Endothelial cell of umbilical vein (primary cell): ENCODE measurements around the gene FHOD3. TPM values are rescaled to one million over a fixed set of nuclear protein-coding genes. Genes with fewer than 3 reads are reported as not detected.

ENCODE experiments used
- BruUV-seq: library from RNA; stranded (reverse); fragments of 400-500 nt; replicated peaks from 2 replicates; lab custom pipeline; 2021; lab: Mats Ljungman, UMichigan
- CTCF ChIA-PET: fragments of 300-600, 350-600 bp; sonication (Branson Sonifier 250); formaldehyde crosslinking; loops from one replicate; lab custom pipeline; 2021; ENCODE audit warnings: antibody characterized with exemption, inconsistent platforms; lab: Charles Lee
- POLR2A ChIA-PET: fragments of 300-600, 350-600 bp; sonication (Branson Sonifier 250); formaldehyde crosslinking; loops from one replicate; lab custom pipeline; 2021; ENCODE audit warnings: antibody characterized with exemption, inconsistent platforms; lab: Charles Lee
- DNase-seq: peaks from one replicate; pipeline ENCODE4 v3.0.0-alpha.2; 2011; ENCODE audit warnings: low read depth, low spot score
- FAIRE-seq: peaks from 2 replicates; lab custom pipeline; 2011; peaks lifted over from hg19 to GRCh38; lab: Jason Lieb, UNC
- H2AFZ ChIP-seq: 2 replicates; pipeline ENCODE4 v1.6.0; 2012; ENCODE audit warnings: low read depth, low read length, control low read depth, inconsistent platforms
- H3K27ac ChIP-seq: 2 replicates; pipeline ENCODE4 v1.5.1; 2011; ENCODE audit warnings: low read depth, mild to moderate bottlenecking, control low read depth, low read length, moderate library complexity; ENCODE audit not compliant: insufficient read depth
- H3K27me3 ChIP-seq, 2 experiments: 2 replicates each; pipeline versions ENCODE4 v1.6.0 to v1.6.1; 2011; ENCODE audit warnings: low read length in 2 of 2, mixed read lengths in 1 of 2; ENCODE audit not compliant: control insufficient read depth in 2 of 2, insufficient read depth in 2 of 2
- H3K36me3 ChIP-seq, 2 experiments: 2 replicates in 1 of 2; 3 replicates in 1 of 2; pipeline ENCODE4 v1.5.1; 2011; ENCODE audit warnings: low read length in 2 of 2, mild to moderate bottlenecking in 1 of 2, moderate library complexity in 1 of 2; ENCODE audit not compliant: control insufficient read depth in 2 of 2, insufficient read depth in 2 of 2; ENCODE audit errors: extremely low read depth in 1 of 2
- H3K4me1 ChIP-seq: 3 replicates; pipeline ENCODE4 v1.5.1; 2011; ENCODE audit warnings: mild to moderate bottlenecking, low read length; ENCODE audit not compliant: control insufficient read depth, insufficient read depth; ENCODE audit errors: extremely low read depth
- H3K4me2 ChIP-seq: 2 replicates; pipeline ENCODE4 v1.6.1; 2011; ENCODE audit warnings: low read length, control low read depth, mixed read lengths; ENCODE audit not compliant: insufficient read depth
- H3K4me3 ChIP-seq, 3 experiments: fragments of 200-600 bp in 1 of 3; sonication (generic), shearing (Covaris generic) in 1 of 3; replicated peaks in 1 of 3; 2 replicates each; pipeline ENCODE4 v1.5.1; 2011 to 2016; ENCODE audit warnings: control low read depth in 3 of 3, low read length in 3 of 3, mild to moderate bottlenecking in 2 of 3, inconsistent platforms in 1 of 3, low read depth in 1 of 3, moderate library complexity in 1 of 3; ENCODE audit not compliant: insufficient read depth in 1 of 3
- H3K79me2 ChIP-seq: 2 replicates; pipeline ENCODE4 v1.6.0; 2012; ENCODE audit warnings: low read length, inconsistent platforms; ENCODE audit not compliant: control insufficient read depth, insufficient read depth
- H3K9ac ChIP-seq: replicated peaks from 2 replicates; pipeline ENCODE3; 2011; ENCODE audit warnings: low read length, control low read depth; ENCODE audit not compliant: insufficient read depth; ENCODE audit errors: extremely low read depth
- H3K9me1 ChIP-seq: replicated peaks from 3 replicates; pipeline ENCODE4 v1.6.0; 2011; ENCODE audit warnings: mild to moderate bottlenecking, low read length; ENCODE audit not compliant: control insufficient read depth, insufficient read depth; ENCODE audit errors: extremely low read depth
- H3K9me3 ChIP-seq: replicated peaks from 2 replicates; pipeline ENCODE4 v1.5.1; 2012; ENCODE audit warnings: low read length, inconsistent platforms; ENCODE audit not compliant: control insufficient read depth, insufficient read depth
- H4K20me1 ChIP-seq: replicated peaks from 2 replicates; pipeline ENCODE3; 2011; ENCODE audit warnings: mild to moderate bottlenecking, low read length; ENCODE audit not compliant: control insufficient read depth, insufficient read depth; ENCODE audit errors: extremely low read depth
- CTCF ChIP-seq, 2 donors: IDR thresholded peaks; 1 replicate in 1 of 2; 2 replicates in 1 of 2; pipeline ENCODE4 v1.5.1; 2011; ENCODE audit warnings: low read length in 2 of 2, mild to moderate bottlenecking in 2 of 2, moderate library complexity in 2 of 2, control low read depth in 1 of 2, inconsistent platforms in 1 of 2, low read depth in 1 of 2; ENCODE audit not compliant: insufficient read depth in 1 of 2; ENCODE audit errors: extremely low read depth in 1 of 2
- EZH2 ChIP-seq: IDR thresholded peaks from 2 replicates; pipeline ENCODE4 v1.6.1; 2012; ENCODE audit warnings: borderline replicate concordance, low read depth, mild to moderate bottlenecking, moderate library complexity, low read length, inconsistent platforms; ENCODE audit not compliant: severe bottlenecking
- FOS ChIP-seq: IDR thresholded peaks from 2 replicates; pipeline ENCODE4 v1.6.1; 2011; ENCODE audit warnings: mild to moderate bottlenecking, low read length, moderate library complexity, borderline replicate concordance; ENCODE audit not compliant: insufficient read depth
- GATA2 ChIP-seq: IDR thresholded peaks from 2 replicates; pipeline ENCODE4 v1.7.0; 2011; ENCODE audit warnings: low read depth, mild to moderate bottlenecking, moderate library complexity, mixed read lengths, low read length; ENCODE audit not compliant: insufficient read length, insufficient read depth
- JUN ChIP-seq: IDR thresholded peaks from 2 replicates; pipeline ENCODE4 v1.6.1; 2011; ENCODE audit warnings: borderline replicate concordance, low read depth; ENCODE audit not compliant: insufficient read length, insufficient read depth
- MAX ChIP-seq: IDR thresholded peaks from 2 replicates; pipeline ENCODE4 v1.6.1; 2011; ENCODE audit not compliant: insufficient read depth, insufficient read length
- MYC ChIP-seq: IDR thresholded peaks from one replicate; pipeline ENCODE4 v1.6.1; 2011; ENCODE audit warnings: mild to moderate bottlenecking, low read depth, low read length
- POLR2A ChIP-seq: IDR thresholded peaks from 2 replicates; pipeline ENCODE4 v1.6.1; 2012; ENCODE audit warnings: low read depth, mild to moderate bottlenecking, control low read depth, low read length
- POLR2AphosphoS5 ChIP-seq: IDR thresholded peaks from 2 replicates; pipeline ENCODE4 v1.6.1; 2012; ENCODE audit warnings: low read depth, mild to moderate bottlenecking, control low read depth, low read length, moderate library complexity; ENCODE audit not compliant: insufficient read depth
- dilution Hi-C: fragments of 300-500 bp; cut with MboI; formaldehyde crosslinking; loops from one replicate; pipeline ENCODE4 v1.15.0; 2019; ENCODE audit warnings: low sequenced_read_pairs; ENCODE audit not compliant: extremely low pct_ligation_motif_present
- intact Hi-C: fragments of 100-400 bp; cut with micrococcal nuclease; formaldehyde crosslinking; loops from one replicate; pipeline ENCODE4 v1.10.0; 2022
- polyA plus RNA-seq, 4 experiments: library from polyadenylated mRNA; depleted of rRNA in 3 of 4; stranded (reverse) in 3 of 4; unstranded in 1 of 4; fragments of >200 nt; gene quantifications; 2 replicates each; pipeline versions ENCODE4 v1.2.1 to v1.2.3, GENCODE V29; 2011 to 2012; ENCODE audit warnings: missing spikeins in 1 of 4
- total RNA-seq: library from RNA; stranded (reverse); gene quantifications from 2 replicates; pipeline ENCODE4 v1.2.3, GENCODE V29; 2021

The FHOD3 gene
- total and polyA plus RNA-seq, 2 donors (not counting 3 experiments of a cell fraction or from before 2014, with no cell fraction given), result 0.06 to 1.5 TPM

- Histone ChIP-seq H3K9me1 (no peaks in the 10 kb centered on the region), H3K79me2 (no peaks in the 10 kb centered on the region), H3K36me3 (no peaks in the 10 kb centered on the region), H4K20me1 (no peaks in the 10 kb centered on the region), H3K27ac (no peak overlapping the region), H3K9ac (no peak overlapping the region), H3K4me2 (no peak overlapping the region), H3K9me3 (no peaks in the 10 kb centered on the region), H2AFZ (no peak overlapping the region), H3K27me3 (no peaks in the 10 kb centered on the region), H3K4me3 (no peak overlapping the region), H3K4me1 (no peaks in the 10 kb centered on the region)
- CTCF ChIA-PET, result no interaction called here
- DNase-seq, result no peak
- FAIRE-seq, result no peak
- intact Hi-C loops, result no loop called here
- TF ChIP-seq POLR2AphosphoS5, result no peak
- no peak for TF ChIP-seq JUN
- TF ChIP-seq FOS, result no peak
- no peak for TF ChIP-seq MYC
- TF ChIP-seq GATA2, result no peak
- TF ChIP-seq EZH2, result no peak
- no peak for TF ChIP-seq CTCF (IDR thresholded peaks at IDR 0.05; ENCODE audit: extremely low read depth in 1 of 2, insufficient read depth in 1 of 2, low read depth in 1 of 2, low read length in 2 of 2)
- no peak for TF ChIP-seq POLR2A
- TF ChIP-seq MAX, result no peak
- POLR2A ChIA-PET, result no interaction called here
- BruUV-seq, result no TSS peak
- dilution Hi-C loops, result no loop called here
Observed at GRCh38 chr18:36629138-36629530, 331.6 kb downstream of the FHOD3 start.
